HFF-Myc (cell line): Measurements from ENCODE around the gene CD28.

Experiments used
- DNase-seq: peaks from one replicate; pipeline ENCODE4 v3.0.0-alpha.2; 2011; ENCODE audit warnings: low read depth; ENCODE audit errors: extremely low read depth
- H3K4me3 ChIP-seq: replicated peaks from 2 replicates; pipeline ENCODE4 v1.5.1; 2011; ENCODE audit warnings: low read depth, mild to moderate bottlenecking, control low read depth, low read length
- TF ChIP-seq, protein P1 (sequence below): IDR thresholded peaks from 2 replicates; pipeline ENCODE4 v1.5.1; 2012; ENCODE audit warnings: mild to moderate bottlenecking, low read depth, low read length, control low read depth; ENCODE audit errors: missing control alignments

Gene CD28

DNA sequence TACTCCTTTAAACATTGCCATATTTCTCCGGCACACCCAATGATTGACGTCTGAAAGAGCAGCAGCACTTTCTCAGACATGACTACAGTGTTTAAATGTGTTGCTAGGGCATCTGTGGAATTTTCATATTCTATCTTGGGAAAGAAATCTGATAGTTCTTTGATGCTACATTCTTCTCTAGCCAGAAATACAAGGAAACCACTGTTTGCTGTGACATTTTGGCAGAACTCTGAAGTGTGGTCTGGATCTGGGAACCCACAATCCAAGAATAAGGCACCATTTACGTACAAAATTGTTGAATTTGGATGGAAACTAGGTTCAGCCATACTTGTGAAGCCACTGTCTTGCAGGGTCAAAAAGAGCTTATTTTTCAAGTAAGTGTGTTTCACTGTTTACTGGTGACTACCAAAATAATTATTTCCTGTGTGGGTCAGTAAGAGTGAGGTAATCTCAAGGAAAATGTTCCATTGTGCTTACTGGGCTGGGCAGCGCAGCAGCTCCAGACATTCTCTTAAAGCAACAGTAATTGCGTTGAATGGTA lies 21.3 kb upstream of the CD28 start:
- TF ChIP-seq, protein P1, sequence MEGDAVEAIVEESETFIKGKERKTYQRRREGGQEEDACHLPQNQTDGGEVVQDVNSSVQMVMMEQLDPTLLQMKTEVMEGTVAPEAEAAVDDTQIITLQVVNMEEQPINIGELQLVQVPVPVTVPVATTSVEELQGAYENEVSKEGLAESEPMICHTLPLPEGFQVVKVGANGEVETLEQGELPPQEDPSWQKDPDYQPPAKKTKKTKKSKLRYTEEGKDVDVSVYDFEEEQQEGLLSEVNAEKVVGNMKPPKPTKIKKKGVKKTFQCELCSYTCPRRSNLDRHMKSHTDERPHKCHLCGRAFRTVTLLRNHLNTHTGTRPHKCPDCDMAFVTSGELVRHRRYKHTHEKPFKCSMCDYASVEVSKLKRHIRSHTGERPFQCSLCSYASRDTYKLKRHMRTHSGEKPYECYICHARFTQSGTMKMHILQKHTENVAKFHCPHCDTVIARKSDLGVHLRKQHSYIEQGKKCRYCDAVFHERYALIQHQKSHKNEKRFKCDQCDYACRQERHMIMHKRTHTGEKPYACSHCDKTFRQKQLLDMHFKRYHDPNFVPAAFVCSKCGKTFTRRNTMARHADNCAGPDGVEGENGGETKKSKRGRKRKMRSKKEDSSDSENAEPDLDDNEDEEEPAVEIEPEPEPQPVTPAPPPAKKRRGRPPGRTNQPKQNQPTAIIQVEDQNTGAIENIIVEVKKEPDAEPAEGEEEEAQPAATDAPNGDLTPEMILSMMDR, result no peak
- H3K4me3 ChIP-seq, result no peak overlapping the region
- DNase-seq, result no peak

DNA sequence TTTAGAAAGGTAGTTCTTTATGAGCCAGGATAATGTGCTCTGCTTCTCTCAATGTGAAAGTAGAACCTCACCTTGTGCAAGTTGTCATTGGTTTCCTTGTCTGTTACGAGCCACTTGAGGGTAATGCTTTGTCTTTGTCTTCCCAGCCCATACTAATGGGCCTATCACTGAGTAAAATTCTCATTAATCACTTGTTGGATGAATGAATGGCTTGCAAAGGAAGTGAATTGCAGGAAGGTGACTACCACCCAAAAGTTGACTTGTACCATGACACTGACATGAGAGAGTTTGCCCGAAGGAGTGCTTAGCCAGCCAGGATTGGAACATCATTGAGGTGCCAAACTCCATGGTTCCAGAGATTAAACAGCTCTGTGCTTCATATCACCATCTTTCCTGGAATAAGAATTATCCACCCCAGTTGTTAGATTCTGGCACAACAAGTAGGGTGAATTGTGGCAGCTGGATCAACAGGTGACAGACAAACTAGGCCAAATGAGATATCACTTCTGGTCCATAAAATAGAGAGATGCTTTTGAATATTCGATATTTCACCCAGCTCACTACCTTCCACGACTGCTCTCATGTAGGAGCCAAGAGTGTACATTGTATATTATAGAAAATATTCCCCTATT lies 20.5 kb upstream of the CD28 start:
- H3K4me3 ChIP-seq, result no peak overlapping the region
- TF ChIP-seq, protein P1, result no peak
- DNase-seq, result no peak

DNA sequence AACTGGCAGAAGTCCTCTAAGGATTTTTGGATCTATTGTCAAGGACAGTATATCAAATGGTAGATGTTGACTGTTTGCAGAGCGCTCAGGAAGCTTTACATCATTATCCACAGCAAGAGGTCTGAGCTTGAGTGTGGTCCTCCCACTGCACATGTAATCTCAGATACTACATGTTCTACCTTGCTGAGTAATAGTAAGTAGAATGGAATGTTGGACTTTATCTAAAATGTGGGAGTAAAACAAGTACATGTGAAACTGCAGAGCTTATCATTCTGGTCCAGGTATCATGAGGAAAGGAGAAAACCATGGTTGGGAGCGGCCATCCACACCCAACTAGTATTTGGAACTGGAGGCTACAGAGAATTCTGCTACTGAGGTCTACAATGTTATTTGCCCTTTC lies 19.3 kb upstream of the CD28 start:
- no peak for DNase-seq
- no peak overlapping the region for H3K4me3 ChIP-seq
- TF ChIP-seq, protein P1, result no peak

GRCh38 chr2:203688798-203689197 lies 17.6 kb upstream of the CD28 start:
- no peak overlapping the region for H3K4me3 ChIP-seq
- DNase-seq, result no peak
- TF ChIP-seq, protein P1, result no peak

DNA sequence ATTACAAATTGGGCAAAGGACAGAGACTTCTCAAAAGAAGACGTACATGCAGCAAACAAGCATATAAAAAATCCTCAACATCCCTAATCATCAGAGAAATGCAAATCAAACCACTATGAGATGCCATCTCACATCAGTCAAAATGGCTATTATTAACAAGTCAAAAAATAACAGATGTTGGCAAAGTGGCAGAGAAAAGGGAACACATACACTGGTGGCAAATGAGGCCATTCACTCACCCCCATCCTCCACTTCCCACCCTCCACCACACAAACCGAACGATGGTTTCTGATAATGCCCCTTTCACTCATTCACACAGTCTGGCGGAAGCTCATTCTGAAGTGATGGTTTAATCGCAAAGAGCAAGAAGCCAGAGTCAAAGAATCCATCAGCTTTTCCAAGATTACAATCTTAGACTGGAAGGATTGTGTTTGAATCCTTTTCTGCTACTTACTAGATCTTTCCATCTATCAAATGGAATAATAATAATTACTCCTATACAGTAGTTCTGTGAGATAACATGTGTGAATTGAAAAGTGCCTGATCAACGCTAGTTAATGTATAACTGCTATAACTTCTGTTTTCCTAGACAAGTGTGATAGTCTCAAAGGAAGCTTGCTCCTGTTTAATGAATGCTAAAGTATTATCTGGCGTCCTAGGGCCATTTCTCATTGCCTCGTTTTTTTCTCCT lies 16.9 kb upstream of the CD28 start:
- TF ChIP-seq, protein P1, result no peak
- DNase-seq, result no peak

GRCh38 chr2:203690117-203690431 lies 16.4 kb upstream of the CD28 start:
- TF ChIP-seq, protein P1, result no peak
- H3K4me3 ChIP-seq, result no peak overlapping the region
- DNase-seq, result no peak

More for the DNA sequence above, 16.9 kb upstream of the CD28 start:
- H3K4me3 ChIP-seq, result no peak overlapping the region
